ENCODE data around the gene TLCD2. TPM values are rescaled to one million over a fixed set of nuclear protein-coding genes. Genes with fewer than 3 reads are reported as not detected.
A peak's percentile ranks its signal among the peaks of the same experiment; 100 is the strongest.

The TLCD2 gene
- total and polyA plus RNA-seq, 2 of the 13 experiments (the other 11 are each of a cell fraction or from before 2014, with no cell fraction given), result 0.90 to 1.1 TPM

GRCh38 chr17:1742371-1743087, 32.4 kb upstream of the TLCD2 start, which contains the start of gene SERPINF2 (continued):
- TF ChIP-seq KDM5A (IDR thresholded peaks at IDR 0.05; ENCODE audit: borderline replicate concordance, low read length), result no peak
- TF ChIP-seq ZNF260 (CRISPR knock-in tag; IDR thresholded peaks at IDR 0.05; ENCODE audit: borderline replicate concordance, low read depth), result no peak
- TF ChIP-seq TAF15 (IDR thresholded peaks at IDR 0.05; ENCODE audit: low read depth, low read length, poor library complexity, severe bottlenecking), result no peak
- TF ChIP-seq STAT5B (CRISPR knock-in tag; IDR thresholded peaks at IDR 0.05), result no peak
- peak; percentile 90 for TF ChIP-seq RARA (CRISPR knock-in tag; IDR thresholded peaks at IDR 0.05)
- no peak for TF ChIP-seq CSRNP1 (CRISPR knock-in tag; IDR thresholded peaks at IDR 0.05)
- TF ChIP-seq ZNF343 (CRISPR knock-in tag; IDR thresholded peaks at IDR 0.05), result no peak
- TF ChIP-seq SP5 (CRISPR knock-in tag; IDR thresholded peaks at IDR 0.05; ENCODE audit: borderline replicate concordance, low read depth), result peak; percentile 63
- TF ChIP-seq ZBTB39 (CRISPR knock-in tag; IDR thresholded peaks at IDR 0.05), result 0 out of 2 replicates have a peak, but pooled peaks have one; percentile 30
- TF ChIP-seq ZMAT5 (CRISPR knock-in tag; IDR thresholded peaks at IDR 0.05; ENCODE audit: borderline replicate concordance, low read depth), result no peak
- no peak for TF ChIP-seq NFE2 (CRISPR knock-in tag; IDR thresholded peaks at IDR 0.05)
- no peak; the same call in 1 of the 2 replicates for TF ChIP-seq TFDP1 (CRISPR knock-in tag; IDR thresholded peaks at IDR 0.05; ENCODE audit: borderline replicate concordance)
- TF ChIP-seq U2AF2 (IDR thresholded peaks at IDR 0.05; ENCODE audit: low read depth, low read length), result no peak
- no peak for TF ChIP-seq RFXANK (CRISPR knock-in tag; IDR thresholded peaks at IDR 0.05)
- TF ChIP-seq ZNF7 (CRISPR knock-in tag; IDR thresholded peaks at IDR 0.05), result peak; percentile 29; the same call in 1 of the 2 replicates
- TF ChIP-seq MTA1 (CRISPR knock-in tag; IDR thresholded peaks at IDR 0.05; ENCODE audit: borderline replicate concordance), result peak; percentile 13; the same call in 1 of the 2 replicates
- no peak for TF ChIP-seq MAFF (IDR thresholded peaks at IDR 0.05; ENCODE audit: low read depth, low read length)
- no peak for TF ChIP-seq ZNF605 (CRISPR knock-in tag; IDR thresholded peaks at IDR 0.05)
- no peak for TF ChIP-seq PAX8 (CRISPR knock-in tag; IDR thresholded peaks at IDR 0.05; ENCODE audit: borderline replicate concordance)
- no peak for TF ChIP-seq ZSCAN30 (CRISPR knock-in tag; IDR thresholded peaks at IDR 0.05)
- no peak for TF ChIP-seq ZNF296 (CRISPR knock-in tag; conservative IDR thresholded peaks at IDR 0.05)

Measured in HepG2 (cell line).